Astrocyte (in vitro differentiated cells and primary cell): ENCODE data around the gene TRPV6. TPM values are rescaled to one million over a fixed set of nuclear protein-coding genes. Genes with fewer than 3 reads are reported as not detected.

Source experiments
- DNase-seq: peaks from one replicate; pipeline ENCODE4 v3.0.0-alpha.2; 2010; ENCODE audit warnings: low read depth
- FAIRE-seq: peaks from 2 replicates; lab custom pipeline; 2011; peaks lifted over from hg19 to GRCh38; lab: Jason Lieb, UNC
- H2AFZ ChIP-seq: 2 replicates; pipeline ENCODE4 v1.6.0; 2012; ENCODE audit warnings: low read depth, low read length, inconsistent platforms
- H3K27ac ChIP-seq: 2 replicates; pipeline ENCODE4 v1.5.1; 2011; ENCODE audit warnings: low read depth, low read length, inconsistent platforms
- H3K27me3 ChIP-seq: 2 replicates; pipeline ENCODE4 v1.6.0; 2011; ENCODE audit warnings: low read length, inconsistent platforms; ENCODE audit not compliant: insufficient read depth
- H3K36me3 ChIP-seq: 2 replicates; pipeline ENCODE4 v1.5.1; 2011; ENCODE audit warnings: low read length, inconsistent platforms; ENCODE audit not compliant: insufficient read depth
- H3K4me1 ChIP-seq: 2 replicates; pipeline ENCODE4 v1.5.1; 2011; ENCODE audit warnings: low read length, inconsistent platforms; ENCODE audit not compliant: insufficient read depth
- H3K4me2 ChIP-seq: 2 replicates; pipeline ENCODE4 v1.6.0; 2012; ENCODE audit warnings: low read length, inconsistent platforms
- H3K4me3 ChIP-seq: 2 replicates; pipeline ENCODE4 v1.5.1; 2011; ENCODE audit warnings: low read depth, mild to moderate bottlenecking, low read length, inconsistent platforms; ENCODE audit not compliant: insufficient read depth
- H3K79me2 ChIP-seq: 2 replicates; pipeline ENCODE4 v1.6.0; 2012; ENCODE audit warnings: mild to moderate bottlenecking, low read length, inconsistent platforms; ENCODE audit not compliant: insufficient read depth
- H3K9ac ChIP-seq: 2 replicates; pipeline ENCODE4 v1.6.0; 2012; ENCODE audit warnings: mild to moderate bottlenecking, low read length, inconsistent platforms
- H3K9me3 ChIP-seq: 2 replicates; pipeline ENCODE4 v1.5.1; 2012; ENCODE audit warnings: low read depth, mild to moderate bottlenecking, low read length, inconsistent platforms; ENCODE audit not compliant: insufficient read depth
- H4K20me1 ChIP-seq: 2 replicates; pipeline ENCODE4 v1.6.0; 2012; ENCODE audit warnings: low read length, inconsistent platforms; ENCODE audit not compliant: insufficient read depth
- H3K27ac Mint-ChIP-seq: one replicate; pipeline ENCODE4 v1.8.0; 2021; ENCODE audit warnings: mild to moderate bottlenecking, mixed read lengths; ENCODE audit not compliant: unreplicated experiment
- H3K27me3 Mint-ChIP-seq: one replicate; pipeline ENCODE4 v1.8.0; 2021; ENCODE audit warnings: low read depth, mixed read lengths; ENCODE audit not compliant: unreplicated experiment
- H3K36me3 Mint-ChIP-seq: one replicate; pipeline ENCODE4 v1.8.0; 2021; ENCODE audit warnings: low read depth, mixed read lengths; ENCODE audit not compliant: unreplicated experiment
- H3K4me1 Mint-ChIP-seq: one replicate; pipeline ENCODE4 v1.8.0; 2021; ENCODE audit warnings: low read depth, mixed read lengths; ENCODE audit not compliant: unreplicated experiment
- H3K4me3 Mint-ChIP-seq: one replicate; pipeline ENCODE4 v1.8.0; 2021; ENCODE audit warnings: mild to moderate bottlenecking, moderate library complexity, mixed read lengths; ENCODE audit not compliant: unreplicated experiment
- H3K9me3 Mint-ChIP-seq: one replicate; pipeline ENCODE4 v1.8.0; 2021; ENCODE audit warnings: mild to moderate bottlenecking, mixed read lengths; ENCODE audit not compliant: unreplicated experiment
- EZH2 ChIP-seq: IDR thresholded peaks from 2 replicates; pipeline ENCODE4 v1.6.1; 2012; ENCODE audit warnings: mild to moderate bottlenecking, low read length, inconsistent platforms; ENCODE audit not compliant: insufficient read depth
- total RNA-seq: library from RNA; stranded (reverse); gene quantifications from 2 replicates; pipeline ENCODE4 v1.2.1, GENCODE V29; 2021
- TF ChIP-seq, protein P1 (sequence below): IDR thresholded peaks from 2 replicates; pipeline ENCODE4 v1.5.1; 2011; ENCODE audit warnings: low read depth, mild to moderate bottlenecking, inconsistent platforms, low read length, moderate library complexity; ENCODE audit not compliant: insufficient read depth

Gene TRPV6
- total RNA-seq, 1 donor from 2014 or later: 0.14 TPM

DNA sequence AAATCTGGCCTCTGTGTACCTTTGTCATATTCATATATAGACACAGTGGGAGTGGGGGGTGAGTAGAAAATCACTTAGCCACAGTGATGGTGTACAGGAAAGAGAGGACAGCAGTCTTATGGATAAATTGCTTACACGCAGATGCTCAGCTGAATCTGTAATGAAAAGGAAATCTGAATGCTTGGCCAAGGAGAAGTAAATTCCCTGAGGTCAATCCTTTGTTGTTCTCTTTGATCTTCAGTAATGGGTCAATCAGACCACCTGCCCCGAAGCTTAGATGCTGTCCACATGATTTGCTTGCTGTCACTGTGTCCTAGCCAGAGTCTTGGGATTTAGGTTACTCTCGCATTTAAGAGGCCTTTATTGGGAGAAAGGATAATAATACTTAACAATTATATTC is 49.1 kb downstream of the TRPV6 start:
- no peak overlapping the region for H3K27ac ChIP-seq
- Mint-ChIP-seq H3K4me3 (no peak overlapping the region), H3K27ac (no peak overlapping the region), H3K9me3 (no peaks in the 10 kb centered on the region), H3K27me3 (no peaks in the 10 kb centered on the region), H3K36me3 (no peaks in the 10 kb centered on the region), H3K4me1 (peaks cover 19% of the 10 kb centered on the region)
- DNase-seq (no peak), FAIRE-seq (no peak)
- H3K27me3 ChIP-seq: no peaks in the 10 kb centered on the region
- no peak for TF ChIP-seq EZH2
- TF ChIP-seq, protein P1, sequence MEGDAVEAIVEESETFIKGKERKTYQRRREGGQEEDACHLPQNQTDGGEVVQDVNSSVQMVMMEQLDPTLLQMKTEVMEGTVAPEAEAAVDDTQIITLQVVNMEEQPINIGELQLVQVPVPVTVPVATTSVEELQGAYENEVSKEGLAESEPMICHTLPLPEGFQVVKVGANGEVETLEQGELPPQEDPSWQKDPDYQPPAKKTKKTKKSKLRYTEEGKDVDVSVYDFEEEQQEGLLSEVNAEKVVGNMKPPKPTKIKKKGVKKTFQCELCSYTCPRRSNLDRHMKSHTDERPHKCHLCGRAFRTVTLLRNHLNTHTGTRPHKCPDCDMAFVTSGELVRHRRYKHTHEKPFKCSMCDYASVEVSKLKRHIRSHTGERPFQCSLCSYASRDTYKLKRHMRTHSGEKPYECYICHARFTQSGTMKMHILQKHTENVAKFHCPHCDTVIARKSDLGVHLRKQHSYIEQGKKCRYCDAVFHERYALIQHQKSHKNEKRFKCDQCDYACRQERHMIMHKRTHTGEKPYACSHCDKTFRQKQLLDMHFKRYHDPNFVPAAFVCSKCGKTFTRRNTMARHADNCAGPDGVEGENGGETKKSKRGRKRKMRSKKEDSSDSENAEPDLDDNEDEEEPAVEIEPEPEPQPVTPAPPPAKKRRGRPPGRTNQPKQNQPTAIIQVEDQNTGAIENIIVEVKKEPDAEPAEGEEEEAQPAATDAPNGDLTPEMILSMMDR: no peak
- no peak overlapping the region for H3K4me2 ChIP-seq
- H4K20me1 ChIP-seq: no peaks in the 10 kb centered on the region
- H3K4me1 ChIP-seq: no peaks in the 10 kb centered on the region
- H3K4me3 ChIP-seq: no peak overlapping the region
- no peak overlapping the region for H3K9ac ChIP-seq
- H3K36me3 ChIP-seq: no peaks in the 10 kb centered on the region
- H3K79me2 ChIP-seq: no peaks in the 10 kb centered on the region
- H2AFZ ChIP-seq: no peak overlapping the region
- H3K9me3 ChIP-seq: no peaks in the 10 kb centered on the region

DNA sequence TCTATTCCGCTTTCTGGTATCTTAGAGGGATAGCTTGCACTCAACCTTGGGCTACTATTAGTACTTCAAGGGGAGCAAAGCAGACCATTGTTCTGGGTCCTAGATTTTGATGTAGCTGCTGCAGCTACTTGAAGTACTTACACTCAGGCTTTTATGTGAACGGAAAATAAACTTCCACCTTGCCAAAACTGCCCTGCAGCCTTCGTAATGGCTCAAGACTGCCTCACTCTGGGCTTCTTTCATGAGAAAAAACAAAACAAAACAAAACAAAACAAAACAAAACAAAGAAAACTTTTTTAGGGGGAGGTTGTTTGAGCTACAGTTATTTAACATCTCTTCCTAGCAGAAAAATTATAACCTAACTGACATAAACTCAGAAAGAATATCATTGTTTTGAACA is 50.1 kb downstream of the TRPV6 start:
- H3K9me3 ChIP-seq: no peaks in the 10 kb centered on the region
- no peaks in the 10 kb centered on the region for H3K27me3 ChIP-seq
- H3K4me2 ChIP-seq: no peak overlapping the region
- Mint-ChIP-seq H3K9me3 (no peaks in the 10 kb centered on the region), H3K4me3 (no peak overlapping the region), H3K36me3 (no peaks in the 10 kb centered on the region), H3K27ac (no peak overlapping the region), H3K4me1 (peaks cover 19% of the 10 kb centered on the region), H3K27me3 (no peaks in the 10 kb centered on the region)
- H2AFZ ChIP-seq: no peak overlapping the region
- TF ChIP-seq, protein P1: no peak
- TF ChIP-seq EZH2: no peak
- DNase-seq (no peak), FAIRE-seq (no peak)
- no peak overlapping the region for H3K9ac ChIP-seq
- H3K79me2 ChIP-seq: no peaks in the 10 kb centered on the region
- H3K4me1 ChIP-seq: no peaks in the 10 kb centered on the region
- no peaks in the 10 kb centered on the region for H4K20me1 ChIP-seq
- H3K36me3 ChIP-seq: no peaks in the 10 kb centered on the region
- H3K27ac ChIP-seq: no peak overlapping the region
- no peak overlapping the region for H3K4me3 ChIP-seq

DNA sequence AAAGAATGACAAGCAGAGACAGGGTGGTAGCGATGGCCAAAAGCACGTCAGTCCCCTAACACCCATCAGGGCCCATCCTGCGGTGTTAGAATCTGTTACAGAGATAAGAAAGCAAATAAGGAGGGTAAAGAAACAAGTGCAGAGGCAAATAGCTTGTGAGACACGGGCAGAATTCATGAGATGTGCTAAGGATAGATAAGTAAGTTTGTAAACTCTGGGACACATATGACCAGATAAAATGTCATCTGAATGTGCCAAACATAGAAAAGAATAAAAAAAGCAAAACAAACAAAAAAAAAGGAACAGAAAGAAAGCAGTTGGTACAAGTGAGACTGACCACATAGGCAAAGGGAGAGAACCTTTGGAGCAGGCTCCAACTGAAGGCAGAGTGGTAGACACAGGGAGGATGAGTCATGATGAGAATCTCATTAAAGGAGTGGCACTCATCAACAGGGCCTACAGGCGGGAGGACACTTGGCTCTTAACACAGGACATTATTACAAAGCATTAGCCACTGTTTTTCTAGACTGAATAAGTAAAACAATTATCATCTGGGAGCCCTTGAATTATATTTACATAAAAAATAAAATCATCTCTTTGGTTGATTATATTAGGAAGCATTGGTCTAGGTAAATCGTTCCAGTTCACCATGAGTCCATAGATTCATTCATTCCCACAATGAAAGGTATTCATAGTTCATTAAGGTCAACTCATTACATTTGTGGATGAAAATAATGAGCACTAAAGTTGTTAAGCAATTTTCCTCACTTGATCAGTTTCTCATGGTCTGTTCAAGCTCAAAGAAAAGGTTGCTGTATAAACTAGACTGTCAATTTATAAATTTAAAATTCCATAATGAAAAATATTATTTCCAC is 52.1 kb downstream of the TRPV6 start:
- H3K4me1 Mint-ChIP-seq: peaks cover 11% of the 10 kb centered on the region
- H3K27me3 ChIP-seq: no peaks in the 10 kb centered on the region
- no peak overlapping the region for H3K4me2 ChIP-seq
- no peaks in the 10 kb centered on the region for H3K36me3 Mint-ChIP-seq
- no peak overlapping the region for H3K9ac ChIP-seq
- no peak overlapping the region for H3K4me3 ChIP-seq
- no peaks in the 10 kb centered on the region for H3K79me2 ChIP-seq
- DNase-seq (no peak), FAIRE-seq (no peak)
- no peak overlapping the region for H3K27ac ChIP-seq
- H4K20me1 ChIP-seq: no peaks in the 10 kb centered on the region
- no peaks in the 10 kb centered on the region for H3K27me3 Mint-ChIP-seq
- no peak for TF ChIP-seq EZH2
- TF ChIP-seq, protein P1: no peak
- H3K27ac Mint-ChIP-seq: no peak overlapping the region
- H3K4me1 ChIP-seq: no peaks in the 10 kb centered on the region
- no peak overlapping the region for H3K4me3 Mint-ChIP-seq
- H3K36me3 ChIP-seq: no peaks in the 10 kb centered on the region
- no peak overlapping the region for H2AFZ ChIP-seq
- H3K9me3 ChIP-seq: no peaks in the 10 kb centered on the region
- no peaks in the 10 kb centered on the region for H3K9me3 Mint-ChIP-seq
